Cardiac fibroblast (primary cell): ENCODE data around the gene DYNLRB1.

Experiments
- DNase-seq, 2 donors: peaks; one replicate each; pipeline versions ENCODE4 v3.0.0 to v3.0.0-alpha.2; 2010; ENCODE audit warnings: low read depth in 2 of 2
- H3K4me3 ChIP-seq, 2 donors: replicated peaks in 1 of 2; 1 replicate in 1 of 2; 2 replicates in 1 of 2; pipeline ENCODE4 v1.5.1; 2011; ENCODE audit warnings: low read depth in 2 of 2, low read length in 2 of 2, mild to moderate bottlenecking in 2 of 2, moderate library complexity in 1 of 2
- CTCF ChIP-seq: IDR thresholded peaks from one replicate; pipeline ENCODE4 v1.5.1; 2011; ENCODE audit warnings: low read depth, mild to moderate bottlenecking, low read length, inconsistent platforms

DYNLRB1 gene

GRCh38 chr20:34585019-34585418, 68.8 kb downstream of the DYNLRB1 start:
- TF ChIP-seq CTCF, result no peak
- H3K4me3 ChIP-seq, result no peak overlapping the region
- DNase-seq, result no peak

GRCh38 chr20:34586488-34587163, 70.4 kb downstream of the DYNLRB1 start:
- H3K4me3 ChIP-seq, result no peak overlapping the region
- no peak for DNase-seq
- no peak for TF ChIP-seq CTCF
